Glomerular visceral epithelial cell (primary cell): ENCODE measurements around the gene KLRD1.
"Not testable (repeated sequence)": the region's sequence is repeated elsewhere in the genome, so short reads cannot be mapped to it uniquely, and the experiment has no call there.

Experiments used
- DNase-seq: peaks from one replicate; pipeline ENCODE4 v3.0.0-alpha.2; 2016; ENCODE audit errors: extremely low spot score

KLRD1 gene, protein sequence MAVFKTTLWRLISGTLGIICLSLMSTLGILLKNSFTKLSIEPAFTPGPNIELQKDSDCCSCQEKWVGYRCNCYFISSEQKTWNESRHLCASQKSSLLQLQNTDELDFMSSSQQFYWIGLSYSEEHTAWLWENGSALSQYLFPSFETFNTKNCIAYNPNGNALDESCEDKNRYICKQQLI

GRCh38 chr12:10307630-10308029, at the start of gene KLRD1:
Gene KLRD1 (plus strand): TSS chr12:10307870. CDS start chr12:10308078, 208 bp downstream.
- no peak for DNase-seq

GRCh38 chr12:10260927-10261326, 46.7 kb upstream of the KLRD1 start:
- DNase-seq, result no peak

- DNase-seq, result no peak
These were observed 39.6 kb upstream of the KLRD1 start for GRCh38 chr12:10268037-10268436.

- no peak for DNase-seq
These were observed 35.2 kb upstream of the KLRD1 start for GRCh38 chr12:10272467-10272866.

GRCh38 chr12:10276774-10277173, 30.9 kb upstream of the KLRD1 start:
- no peak for DNase-seq

DNA sequence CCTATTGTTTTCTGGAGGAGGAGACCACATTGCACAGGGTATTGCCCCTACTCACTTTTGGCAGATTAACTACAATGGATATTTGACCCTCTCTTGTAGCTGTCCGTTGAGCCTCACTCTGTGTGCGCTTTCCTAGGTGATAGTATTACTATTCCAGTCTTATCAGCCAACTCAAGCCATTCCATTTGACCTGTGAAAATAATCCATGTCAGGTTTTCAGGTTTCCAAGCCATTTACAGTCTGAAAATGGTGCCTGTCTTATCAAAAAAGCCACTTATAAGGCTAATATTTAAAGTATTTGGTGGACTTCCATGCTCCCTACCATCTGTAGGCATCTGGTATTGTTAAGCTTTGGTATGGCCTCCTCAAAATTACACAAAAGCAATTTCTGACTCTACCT, 29.6 kb upstream of the KLRD1 start:
- no peak for DNase-seq

- DNase-seq, result no peak
These were observed 27.7 kb upstream of the KLRD1 start for GRCh38 chr12:10279937-10280336.

- no peak for DNase-seq
These were observed 24.6 kb upstream of the KLRD1 start for GRCh38 chr12:10283027-10283426.

GRCh38 chr12:10285919-10286318, 21.8 kb upstream of the KLRD1 start:
- DNase-seq, result no peak

- DNase-seq, result no peak
These were observed 18.5 kb upstream of the KLRD1 start for GRCh38 chr12:10289005-10289754.

- DNase-seq, result no peak
These were observed 16.6 kb upstream of the KLRD1 start for GRCh38 chr12:10291030-10291429.

- DNase-seq, result no peak
These were observed 14.5 kb upstream of the KLRD1 start for GRCh38 chr12:10293151-10293550.

DNA sequence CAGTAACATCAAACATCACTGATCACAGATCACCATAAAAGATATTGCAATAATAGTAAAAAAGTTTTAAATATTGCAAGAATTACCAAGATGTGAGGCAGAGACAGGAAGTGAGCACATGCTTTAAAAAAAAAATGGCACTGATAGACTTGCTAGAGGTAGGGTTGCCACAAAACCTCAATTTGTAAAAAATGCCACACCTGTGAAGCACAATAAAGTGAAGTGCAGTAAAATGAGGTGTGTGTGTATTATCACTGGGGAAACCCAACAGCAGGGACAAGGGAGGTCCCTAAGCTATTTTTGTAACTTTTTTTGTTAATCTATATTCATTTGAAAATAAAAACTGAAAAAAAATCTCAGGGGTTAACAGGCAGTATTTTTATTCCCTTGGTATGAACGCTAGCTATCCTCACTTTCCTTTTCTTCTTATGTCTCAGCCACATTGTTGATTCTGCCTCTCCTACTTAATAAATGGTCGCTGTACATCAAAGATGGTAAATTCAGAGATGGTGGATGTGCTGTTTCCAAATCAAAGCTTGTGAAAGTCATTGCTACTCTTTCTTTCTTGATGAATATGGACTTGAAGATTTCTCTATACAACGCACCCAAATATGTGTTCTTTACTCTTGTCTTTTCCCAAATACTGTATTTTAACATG, 14.0 kb upstream of the KLRD1 start:
- no peak for DNase-seq

DNA sequence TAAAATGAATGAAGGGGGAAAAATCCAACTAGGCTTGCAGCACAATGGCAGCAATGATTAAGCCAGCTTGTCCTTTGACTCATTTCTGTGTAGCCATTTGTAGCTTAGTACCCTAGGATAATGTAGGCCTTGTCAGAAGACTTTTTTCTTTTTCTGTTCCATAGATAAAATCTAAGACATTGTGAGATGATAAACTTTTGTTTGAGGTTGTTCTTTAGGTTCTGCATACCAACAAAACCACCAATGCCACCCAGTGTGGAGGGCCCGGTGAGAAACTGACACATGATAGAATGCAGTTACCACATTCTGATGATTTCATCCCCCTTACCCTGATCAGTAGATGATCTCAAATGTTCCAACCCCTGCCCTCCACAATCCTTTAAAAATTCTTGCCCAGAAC, 6.6 kb upstream of the KLRD1 start:
- DNase-seq, result peak; percentile 29

DNA sequence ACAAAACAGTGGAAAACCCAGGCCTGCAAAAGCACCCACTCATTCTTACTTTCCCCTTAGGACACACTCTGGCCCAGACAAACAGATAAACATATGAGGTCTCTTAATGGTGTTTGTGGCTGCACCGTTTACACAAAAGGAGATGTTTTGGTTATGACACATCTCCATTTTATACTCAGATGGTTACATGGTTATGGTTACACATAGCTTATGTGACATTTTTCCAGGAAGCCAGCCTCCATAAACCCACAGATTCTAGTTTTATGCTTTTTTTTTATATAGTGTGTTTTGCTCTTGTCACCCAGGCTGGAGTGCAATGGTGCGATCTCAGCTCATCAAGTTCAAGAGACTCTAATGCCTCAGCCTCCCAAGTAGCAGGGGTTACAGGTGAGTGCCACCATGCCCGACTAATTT, 3.5 kb upstream of the KLRD1 start:
- peak; percentile 46 for DNase-seq

GRCh38 chr12:10305411-10305810, 2.3 kb upstream of the KLRD1 start:
- no peak for DNase-seq

DNA sequence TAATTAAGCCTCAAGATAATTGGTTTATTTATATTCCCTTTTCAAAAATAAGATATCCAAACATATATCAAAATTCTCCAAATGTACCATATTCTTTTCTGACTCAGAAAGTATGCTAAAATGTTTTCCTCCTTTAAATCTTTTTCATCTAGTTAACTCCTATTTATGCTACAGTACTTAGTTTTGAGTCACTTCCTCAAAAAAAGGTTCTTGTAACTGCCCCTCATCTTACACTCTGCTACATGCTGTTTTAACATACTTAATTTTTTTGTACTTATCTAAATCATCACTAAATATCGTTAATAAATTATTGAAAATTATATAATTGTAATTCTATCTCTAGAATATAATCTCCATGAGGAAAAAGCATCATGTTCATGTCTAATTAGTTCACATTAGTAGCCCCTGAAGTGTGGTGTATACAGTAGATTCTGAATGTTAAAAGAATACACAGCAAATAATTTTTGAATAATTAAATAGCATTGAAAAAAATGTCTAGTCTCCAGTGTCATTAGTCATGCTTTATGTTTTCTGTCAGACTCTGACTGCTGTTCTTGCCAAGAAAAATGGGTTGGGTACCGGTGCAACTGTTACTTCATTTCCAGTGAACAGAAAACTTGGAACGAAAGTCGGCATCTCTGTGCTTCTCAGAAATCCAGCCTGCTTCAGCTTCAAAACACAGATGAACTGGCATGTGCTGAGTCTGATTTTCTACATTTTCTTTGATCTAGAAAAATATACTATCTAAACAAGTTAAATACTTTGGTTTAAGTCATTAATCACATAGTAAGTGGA, 3.5 kb downstream of the KLRD1 start:
- DNase-seq, result no peak

- DNase-seq, result no peak
These were observed 11.7 kb downstream of the KLRD1 start for GRCh38 chr12:10319388-10319787.

GRCh38 chr12:10320643-10321042, 13.0 kb downstream of the KLRD1 start:
- no peak for DNase-seq

- DNase-seq, result not testable (repeated sequence)
These were observed 21.0 kb downstream of the KLRD1 start for GRCh38 chr12:10328691-10329090.

DNA sequence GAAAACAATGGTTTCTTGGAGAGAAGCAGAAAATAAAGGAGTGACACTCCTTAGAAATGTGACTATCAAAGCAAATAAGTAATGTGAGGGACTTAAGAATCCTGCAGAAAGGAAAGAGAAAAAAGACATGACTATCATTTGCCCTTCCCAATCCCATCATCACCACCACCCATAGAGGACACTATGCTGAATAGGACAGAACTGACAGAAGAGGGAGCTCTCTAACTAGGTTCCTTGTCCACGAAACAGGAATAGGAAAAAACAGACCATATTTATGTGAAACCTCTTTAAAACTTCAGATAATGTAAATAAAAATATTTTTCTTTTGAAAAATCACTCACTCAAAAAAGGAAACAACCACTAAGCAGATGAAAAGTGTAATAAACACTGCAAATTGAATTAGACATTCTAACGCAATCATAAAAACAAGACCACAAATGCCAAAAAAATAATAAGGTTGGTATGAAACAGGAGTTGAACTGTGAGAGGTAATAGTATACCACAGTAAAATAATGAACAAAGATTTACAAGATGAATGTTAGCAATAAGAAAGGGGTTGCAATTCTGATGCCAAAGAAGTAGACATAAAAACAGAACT, 24.1 kb downstream of the KLRD1 start:
- DNase-seq, result peak; percentile 46

- DNase-seq, result not testable (repeated sequence)
These were observed 28.5 kb downstream of the KLRD1 start for GRCh38 chr12:10336196-10336595.
